BLaER1 (cell line): ENCODE measurements around the gene MDH2.
A peak's percentile ranks its signal among the peaks of the same experiment; 100 is the strongest.
"Not testable (repeated sequence)": the region's sequence is repeated elsewhere in the genome, so short reads cannot be mapped to it uniquely, and the experiment has no call there.

ENCODE experiments used
- H3K27ac ChIP-seq: shearing (Covaris generic); formaldehyde crosslinking; 2 replicates; pipeline ENCODE4 v1.8.1; 2022
- H3K27me3 ChIP-seq: shearing (Covaris generic); formaldehyde crosslinking; 2 replicates; pipeline ENCODE4 v1.8.1; 2022
- H3K36me3 ChIP-seq: shearing (Covaris generic); formaldehyde crosslinking; 2 replicates; pipeline ENCODE4 v1.8.1; 2022
- H3K4me1 ChIP-seq: shearing (Covaris generic); formaldehyde crosslinking; 2 replicates; pipeline ENCODE4 v1.8.1; 2022
- H3K4me2 ChIP-seq: shearing (Covaris generic); formaldehyde crosslinking; 2 replicates; pipeline ENCODE4 v1.8.1; 2022
- H3K4me3 ChIP-seq: shearing (Covaris generic); formaldehyde crosslinking; 2 replicates; pipeline ENCODE4 v1.8.1; 2022
- H3K9ac ChIP-seq: shearing (Covaris generic); formaldehyde crosslinking; 2 replicates; pipeline ENCODE4 v1.8.1; 2022
- H3K9me3 ChIP-seq: shearing (Covaris generic); formaldehyde crosslinking; 2 replicates; pipeline ENCODE4 v1.8.1; 2022
- H4K20me1 ChIP-seq: shearing (Covaris generic); formaldehyde crosslinking; 2 replicates; pipeline ENCODE4 v1.8.1; 2022
- Cebpa-rat ChIP-seq: shearing (Covaris generic); IDR thresholded peaks from 2 replicates; pipeline ENCODE4 v1.8.1; 2022

MDH2 gene

DNA sequence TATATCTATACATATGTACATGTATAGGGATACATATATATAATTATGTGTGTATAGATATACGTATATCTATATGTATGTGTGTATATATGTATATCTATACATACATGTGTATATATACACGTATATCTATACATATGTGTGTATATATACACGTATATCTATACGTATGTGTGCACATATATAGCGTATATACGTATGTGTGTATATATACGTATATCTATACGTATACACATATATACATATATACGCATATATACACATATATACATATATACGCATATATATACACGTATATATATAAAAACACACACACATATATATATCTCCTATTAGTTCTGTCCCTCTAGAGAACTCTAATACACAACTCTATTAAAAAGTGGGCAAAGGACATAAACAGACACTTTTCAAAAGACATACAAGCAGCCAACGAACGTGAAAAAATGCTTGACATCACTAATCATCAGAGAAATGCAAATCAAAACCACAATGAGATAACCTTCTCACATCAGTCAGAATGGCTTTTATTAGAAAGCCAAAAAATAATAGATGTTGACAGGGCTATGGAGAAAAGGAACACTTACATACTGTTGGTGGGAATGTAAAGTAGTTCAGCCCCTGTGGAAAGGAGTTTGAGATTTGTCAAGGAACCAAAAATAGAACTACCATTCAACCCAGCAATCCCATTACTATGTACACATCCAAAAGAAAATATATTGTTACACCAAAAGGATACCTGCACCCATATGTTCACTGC, 31.5 kb upstream of the MDH2 start:
- Histone ChIP-seq H3K9ac (no peak overlapping the region), H3K9me3 (peaks cover 7% of the 10 kb centered on the region; the same call in 1 of the 2 replicates), H3K4me3 (no peak overlapping the region), H3K27me3 (peaks cover 2% of the 10 kb centered on the region; the same call in 1 of the 2 replicates), H3K27ac (no peak overlapping the region), H3K4me1 (peaks cover 27% of the 10 kb centered on the region), H4K20me1 (peaks cover 31% of the 10 kb centered on the region), H3K36me3 (peaks cover 78% of the 10 kb centered on the region), H3K4me2 (no peak overlapping the region)
- no peak for TF ChIP-seq Cebpa-rat

DNA sequence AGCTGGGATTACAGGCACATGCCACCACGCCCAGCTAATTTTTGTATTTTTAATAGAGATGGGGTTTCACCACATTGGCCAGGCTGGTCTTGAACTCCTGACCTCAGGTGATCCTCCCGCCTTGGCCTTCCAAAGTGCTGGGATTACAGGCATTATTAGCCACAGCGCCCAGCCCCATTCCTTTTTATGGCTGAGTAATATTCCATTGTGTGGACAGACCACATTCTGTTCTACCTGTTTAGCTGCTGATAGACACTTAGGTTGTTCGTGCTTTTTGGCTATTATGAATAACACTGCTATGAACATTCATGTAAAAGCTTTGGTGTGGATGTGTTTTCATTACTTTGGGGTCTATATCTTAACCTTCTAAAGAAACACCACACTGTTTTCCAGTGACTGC, 29.4 kb upstream of the MDH2 start:
- H3K4me3 ChIP-seq, H3K27me3 ChIP-seq, H3K9ac ChIP-seq, H3K4me2 ChIP-seq, H3K27ac ChIP-seq, H3K9me3 ChIP-seq: not testable (repeated sequence)
- H3K36me3 ChIP-seq, result peaks cover 84% of the 10 kb centered on the region
- peaks cover 22% of the 10 kb centered on the region for H3K4me1 ChIP-seq
- peaks cover 16% of the 10 kb centered on the region; the same call in 1 of the 2 replicates for H4K20me1 ChIP-seq

DNA sequence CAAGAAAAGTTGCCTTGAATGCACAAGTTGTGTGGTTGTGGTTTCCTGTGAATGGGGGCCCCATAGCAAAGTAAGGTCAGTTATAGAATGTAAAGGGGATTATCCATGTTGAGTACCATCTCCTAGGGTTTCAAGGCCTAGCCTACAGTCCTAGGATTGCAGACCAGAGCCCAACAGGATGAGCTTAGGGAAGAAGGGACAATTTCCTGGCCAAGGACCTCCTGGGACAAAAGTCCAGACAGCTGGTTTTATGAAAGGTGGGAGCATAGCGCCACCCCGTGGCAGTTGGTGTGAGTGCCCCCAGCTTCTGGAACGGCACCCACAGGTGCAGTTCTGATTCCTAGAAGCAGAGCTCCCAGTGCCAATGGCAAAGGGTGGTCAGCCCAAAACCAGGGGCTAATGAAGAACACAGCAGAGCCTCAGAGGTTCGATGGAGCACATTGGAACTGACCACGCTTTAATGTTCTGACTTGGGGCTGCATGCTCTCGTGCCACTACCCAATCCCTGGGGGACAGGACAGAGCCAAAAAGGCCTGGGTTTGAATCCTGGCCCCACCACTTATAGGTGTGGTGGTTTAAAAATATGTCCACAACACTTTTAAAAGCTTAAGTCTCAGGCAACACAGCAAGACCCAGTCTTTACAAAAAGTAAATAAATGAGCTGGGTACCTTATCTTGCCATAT, 27.7 kb upstream of the MDH2 start:
- Histone ChIP-seq H3K9me3 (peaks cover 7% of the 10 kb centered on the region; the same call in 1 of the 2 replicates), H3K36me3 (peaks cover 82% of the 10 kb centered on the region), H3K4me2 (peak overlapping the region; percentile 44), H3K27me3 (no peaks in the 10 kb centered on the region), H3K4me1 (peaks cover 22% of the 10 kb centered on the region), H3K4me3 (no peak overlapping the region), H4K20me1 (peaks cover 7% of the 10 kb centered on the region; the same call in 1 of the 2 replicates), H3K27ac (no peak overlapping the region), H3K9ac (no peak overlapping the region)
- no peak for TF ChIP-seq Cebpa-rat

DNA sequence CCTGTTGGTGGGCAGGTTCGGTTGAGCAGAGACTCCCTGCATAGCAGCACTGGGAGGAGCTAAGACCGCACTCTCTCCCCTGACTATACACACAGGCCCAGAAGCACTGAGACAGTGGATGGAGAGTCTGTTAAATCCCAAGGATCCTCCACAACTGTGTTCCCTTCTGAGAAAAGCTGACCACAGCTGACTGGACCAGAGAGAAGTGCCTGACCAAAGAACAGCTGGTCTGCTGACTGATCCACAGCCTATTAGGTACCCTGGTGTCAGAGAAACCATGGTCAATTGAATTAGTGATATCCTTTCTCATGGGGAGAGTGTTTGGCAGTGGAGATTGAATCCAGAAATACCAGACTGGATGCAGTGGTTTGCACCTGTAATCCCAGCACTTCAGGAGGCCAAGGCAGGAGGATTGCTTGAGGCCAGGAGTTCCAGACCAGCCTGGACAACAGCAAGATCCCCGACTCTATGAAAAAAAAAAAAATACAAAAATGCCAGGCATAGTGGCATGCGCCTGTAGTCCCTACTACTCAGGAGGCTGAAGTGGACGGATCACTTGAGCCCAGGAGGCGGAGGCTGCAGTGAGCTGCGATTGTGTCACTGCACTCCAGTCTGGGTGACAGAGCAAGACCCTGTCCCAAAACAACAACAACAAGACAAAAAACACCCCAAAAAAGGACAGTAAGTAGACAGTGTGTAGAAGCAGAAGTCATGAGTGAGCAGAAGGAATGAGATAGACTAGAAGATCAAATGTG, 25.7 kb upstream of the MDH2 start:
- H3K27ac ChIP-seq, result peak overlapping the region; percentile 9; the same call in 1 of the 2 replicates
- H3K4me1 ChIP-seq, result peaks cover 22% of the 10 kb centered on the region
- no peaks in the 10 kb centered on the region for H3K27me3 ChIP-seq
- H4K20me1 ChIP-seq, result 0 out of 2 replicates have a peak, but pooled peaks cover 6% of the 10 kb centered on the region
- no peak for TF ChIP-seq Cebpa-rat
- H3K9ac ChIP-seq, result no peak overlapping the region
- H3K36me3 ChIP-seq, result peaks cover 91% of the 10 kb centered on the region
- peak overlapping the region; percentile 49; the same call in 1 of the 2 replicates for H3K4me2 ChIP-seq
- no peak overlapping the region for H3K4me3 ChIP-seq
- H3K9me3 ChIP-seq, result no peaks in the 10 kb centered on the region

DNA sequence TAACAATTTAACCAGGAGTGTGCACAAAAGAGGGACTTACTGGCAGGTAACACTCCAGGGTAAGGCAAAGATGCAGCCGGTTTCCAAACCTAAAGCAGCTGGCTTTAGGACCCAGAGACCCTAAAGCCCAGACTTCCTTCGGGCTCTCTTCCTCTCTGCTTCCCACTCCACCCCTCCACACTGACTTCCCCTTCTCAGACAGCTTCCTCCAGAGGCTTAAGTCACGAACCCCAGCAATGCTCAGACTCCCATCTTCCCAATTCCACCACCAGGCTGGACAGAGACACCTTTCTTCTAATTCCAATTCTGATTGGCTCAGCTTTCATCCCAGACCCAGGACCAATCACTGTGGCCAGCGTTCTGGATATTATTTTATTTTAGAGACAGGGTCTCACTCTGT, 24.9 kb upstream of the MDH2 start:
- H3K9me3 ChIP-seq, result no peaks in the 10 kb centered on the region
- H3K4me1 ChIP-seq, result peaks cover 22% of the 10 kb centered on the region
- no peak overlapping the region for H3K4me3 ChIP-seq
- peak overlapping the region; percentile 49 for H3K4me2 ChIP-seq
- 0 out of 2 replicates have a peak, but pooled peaks cover 6% of the 10 kb centered on the region for H4K20me1 ChIP-seq
- no peak for TF ChIP-seq Cebpa-rat
- H3K27me3 ChIP-seq, result no peaks in the 10 kb centered on the region
- H3K36me3 ChIP-seq, result peaks cover 92% of the 10 kb centered on the region
- H3K9ac ChIP-seq, result no peak overlapping the region
- H3K27ac ChIP-seq, result peak overlapping the region; percentile 9; the same call in 1 of the 2 replicates

DNA sequence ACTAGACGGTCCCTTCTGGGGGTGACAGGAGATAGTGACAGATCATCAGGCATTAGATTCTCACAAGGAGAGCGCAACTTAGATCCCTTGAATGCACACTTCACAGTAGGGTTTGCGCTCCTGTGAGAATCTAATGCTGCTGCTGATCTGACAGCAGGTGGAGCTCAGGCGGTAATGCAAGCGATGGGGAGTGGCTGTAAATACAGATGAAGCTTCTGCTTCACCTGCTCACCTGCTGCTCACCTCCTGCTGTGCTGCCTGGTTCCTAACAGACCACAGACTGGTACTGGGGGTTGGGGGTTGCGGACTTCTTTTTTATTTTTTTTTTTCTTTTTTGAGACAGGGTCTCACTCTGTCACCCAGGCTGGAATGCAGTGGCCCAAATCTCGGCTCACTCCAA, 18.2 kb upstream of the MDH2 start:
- not testable (repeated sequence) for H3K9ac ChIP-seq, H3K9me3 ChIP-seq, H3K27me3 ChIP-seq, H3K27ac ChIP-seq, H3K4me3 ChIP-seq, H3K4me2 ChIP-seq
- H3K4me1 ChIP-seq, result peaks cover 13% of the 10 kb centered on the region
- peaks cover 22% of the 10 kb centered on the region; the same call in 1 of the 2 replicates for H4K20me1 ChIP-seq
- H3K36me3 ChIP-seq, result peaks cover 57% of the 10 kb centered on the region

DNA sequence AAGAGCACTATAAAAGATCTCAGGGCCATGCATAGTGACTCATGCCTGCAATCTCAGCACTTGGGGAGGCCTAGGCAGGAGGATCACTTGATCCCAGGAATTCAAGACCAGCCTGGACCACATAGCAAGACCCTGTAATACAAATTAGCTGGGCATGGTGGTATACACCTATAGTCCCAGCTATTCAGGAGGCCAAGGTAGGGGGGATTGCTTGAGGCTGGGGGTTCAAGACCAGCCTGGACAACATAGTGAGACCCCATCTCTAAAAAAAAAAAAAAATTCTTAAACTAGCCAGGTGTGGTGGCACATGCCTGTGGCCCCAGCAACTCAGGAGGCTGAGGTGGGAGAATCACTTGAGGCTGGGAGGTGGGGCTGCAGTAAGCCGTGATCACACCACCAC, 15.9 kb upstream of the MDH2 start:
- H3K9me3 ChIP-seq, result no peaks in the 10 kb centered on the region
- no peak overlapping the region for H3K9ac ChIP-seq
- peaks cover 13% of the 10 kb centered on the region for H3K4me1 ChIP-seq
- no peak for TF ChIP-seq Cebpa-rat
- H3K4me3 ChIP-seq, result no peak overlapping the region
- no peak overlapping the region for H3K27ac ChIP-seq
- H3K36me3 ChIP-seq, result peaks cover 38% of the 10 kb centered on the region
- H4K20me1 ChIP-seq, result peaks cover 22% of the 10 kb centered on the region; the same call in 1 of the 2 replicates
- H3K4me2 ChIP-seq, result no peak overlapping the region
- H3K27me3 ChIP-seq, result no peaks in the 10 kb centered on the region

DNA sequence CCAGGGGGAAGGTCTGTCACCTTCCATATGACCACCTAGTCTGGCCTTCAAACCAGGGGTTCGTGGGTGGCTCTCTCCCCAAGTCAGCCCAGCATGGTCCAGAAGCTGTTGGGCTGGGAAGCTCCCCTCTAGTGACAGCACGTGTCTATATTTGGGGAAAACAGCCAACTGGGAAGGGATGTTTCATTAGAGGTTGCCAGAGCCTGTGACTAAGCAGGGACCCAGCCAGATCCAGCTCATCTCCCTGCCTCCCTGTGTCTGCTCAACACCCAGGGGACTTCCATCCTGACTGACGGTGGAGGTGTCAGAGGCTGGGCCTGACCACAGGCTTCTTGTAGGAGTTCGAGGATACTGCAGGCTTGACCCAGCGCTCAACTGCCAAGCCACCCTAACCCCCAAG, 10.6 kb upstream of the MDH2 start:
- Histone ChIP-seq H4K20me1 (peaks cover 38% of the 10 kb centered on the region), H3K36me3 (peaks cover 16% of the 10 kb centered on the region), H3K4me3 (no peak overlapping the region), H3K4me2 (no peak overlapping the region), H3K27ac (no peak overlapping the region), H3K9ac (no peak overlapping the region), H3K9me3 (no peaks in the 10 kb centered on the region), H3K4me1 (no peaks in the 10 kb centered on the region), H3K27me3 (no peaks in the 10 kb centered on the region)
- no peak for TF ChIP-seq Cebpa-rat

DNA sequence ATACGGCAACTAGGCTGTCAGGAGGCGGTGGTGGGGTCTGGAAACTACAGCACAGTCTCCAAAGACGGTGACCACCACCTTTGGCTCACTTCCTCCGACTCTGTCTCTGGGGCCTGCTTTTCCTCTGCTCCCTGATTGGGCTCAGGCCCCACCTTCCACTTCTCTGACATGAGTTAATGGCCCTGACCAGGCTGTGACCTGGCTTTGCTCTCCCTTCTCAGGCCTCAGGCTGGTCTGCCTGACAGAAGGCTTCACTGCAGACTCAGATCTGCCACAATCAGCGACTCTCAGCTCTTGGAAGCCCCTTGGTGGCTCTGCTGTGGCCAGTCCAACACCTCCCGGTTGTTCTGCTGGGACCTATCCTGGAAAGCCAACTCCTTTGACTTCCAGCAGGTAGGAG, 7.8 kb upstream of the MDH2 start:
- TF ChIP-seq Cebpa-rat, result no peak
- no peaks in the 10 kb centered on the region for H3K27me3 ChIP-seq
- 0 out of 2 replicates have a peak, but pooled peaks cover 4% of the 10 kb centered on the region for H3K4me1 ChIP-seq
- H3K36me3 ChIP-seq, result peaks cover 34% of the 10 kb centered on the region
- H3K9me3 ChIP-seq, result no peaks in the 10 kb centered on the region
- H4K20me1 ChIP-seq, result peaks cover 44% of the 10 kb centered on the region
- no peak overlapping the region for H3K4me2 ChIP-seq
- no peak overlapping the region for H3K27ac ChIP-seq
- no peak overlapping the region for H3K9ac ChIP-seq
- H3K4me3 ChIP-seq, result no peak overlapping the region
